OCI-LY3 (cell line): Measurements from ENCODE around the gene PACC1.

ENCODE experiments used
- EZH2phosphoT487 ChIP-seq: fragments of 200-600 bp; shearing (Covaris generic); IDR thresholded peaks from 2 replicates; pipeline ENCODE4 v1.6.1; 2018; ENCODE audit warnings: antibody characterized with exemption, mixed run types, low read depth
- TF ChIP-seq, protein P1 (sequence below): fragments of 200-600, 300-600 bp; sonication (generic); IDR thresholded peaks from 2 replicates; pipeline ENCODE4 v1.5.1; 2014; ENCODE audit warnings: antibody characterized with exemption, low read length, low read depth

- TF ChIP-seq, protein P1, sequence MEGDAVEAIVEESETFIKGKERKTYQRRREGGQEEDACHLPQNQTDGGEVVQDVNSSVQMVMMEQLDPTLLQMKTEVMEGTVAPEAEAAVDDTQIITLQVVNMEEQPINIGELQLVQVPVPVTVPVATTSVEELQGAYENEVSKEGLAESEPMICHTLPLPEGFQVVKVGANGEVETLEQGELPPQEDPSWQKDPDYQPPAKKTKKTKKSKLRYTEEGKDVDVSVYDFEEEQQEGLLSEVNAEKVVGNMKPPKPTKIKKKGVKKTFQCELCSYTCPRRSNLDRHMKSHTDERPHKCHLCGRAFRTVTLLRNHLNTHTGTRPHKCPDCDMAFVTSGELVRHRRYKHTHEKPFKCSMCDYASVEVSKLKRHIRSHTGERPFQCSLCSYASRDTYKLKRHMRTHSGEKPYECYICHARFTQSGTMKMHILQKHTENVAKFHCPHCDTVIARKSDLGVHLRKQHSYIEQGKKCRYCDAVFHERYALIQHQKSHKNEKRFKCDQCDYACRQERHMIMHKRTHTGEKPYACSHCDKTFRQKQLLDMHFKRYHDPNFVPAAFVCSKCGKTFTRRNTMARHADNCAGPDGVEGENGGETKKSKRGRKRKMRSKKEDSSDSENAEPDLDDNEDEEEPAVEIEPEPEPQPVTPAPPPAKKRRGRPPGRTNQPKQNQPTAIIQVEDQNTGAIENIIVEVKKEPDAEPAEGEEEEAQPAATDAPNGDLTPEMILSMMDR = no peak
- no peak for TF ChIP-seq EZH2phosphoT487
Measured at GRCh38 chr1:212317916-212318315, 96.8 kb downstream of the PACC1 start.
